GM19240 (cell line): ENCODE data around the gene COMT.

Source experiments
- DNase-seq: peaks from one replicate; pipeline ENCODE4 v3.0.0; 2011; ENCODE audit warnings: low spot score; ENCODE audit not compliant: insufficient read length

COMT gene

GRCh38 chr22:20009582-20010306 lies 68.2 kb downstream of the COMT start:
- no peak for DNase-seq

GRCh38 chr22:20010307-20011122 lies 68.9 kb downstream of the COMT start:
- no peak for DNase-seq

- DNase-seq: no peak
These were observed 69.8 kb downstream of the COMT start for GRCh38 chr22:20011123-20011992.

GRCh38 chr22:20011993-20012740 lies 70.6 kb downstream of the COMT start:
- DNase-seq: no peak

GRCh38 chr22:20012741-20013331 lies 71.3 kb downstream of the COMT start:
- no peak for DNase-seq

GRCh38 chr22:20013382-20013871 lies 71.9 kb downstream of the COMT start:
- no peak for DNase-seq

GRCh38 chr22:20014526-20015186 lies 73.1 kb downstream of the COMT start:
- no peak for DNase-seq

GRCh38 chr22:20015187-20015625 lies 73.6 kb downstream of the COMT start:
- DNase-seq: no peak

GRCh38 chr22:20015971-20016733 lies 74.6 kb downstream of the COMT start:
- no peak for DNase-seq

- peak; percentile 95 for DNase-seq
These were observed 75.4 kb downstream of the COMT start, which contains the start of gene ARVCF for GRCh38 chr22:20016734-20017621. Gene ARVCF (minus strand): TSS chr22:20016823. CDS start chr22:19990794, 26,029 bp downstream.

- DNase-seq: no peak
These were observed 76.0 kb downstream of the COMT start for GRCh38 chr22:20017622-20017958.

- DNase-seq: no peak
These were observed 76.4 kb downstream of the COMT start for GRCh38 chr22:20018001-20018400.
